ENCODE measurements around the gene GLT8D1. TPM values are rescaled to one million over a fixed set of nuclear protein-coding genes. Genes with fewer than 3 reads are reported as not detected.
"Not testable (repeated sequence)": the region's sequence is repeated elsewhere in the genome, so short reads cannot be mapped to it uniquely, and the experiment has no call there.

Gene GLT8D1
- polyA plus RNA-seq, 1 donor = 53.8 TPM

DNA sequence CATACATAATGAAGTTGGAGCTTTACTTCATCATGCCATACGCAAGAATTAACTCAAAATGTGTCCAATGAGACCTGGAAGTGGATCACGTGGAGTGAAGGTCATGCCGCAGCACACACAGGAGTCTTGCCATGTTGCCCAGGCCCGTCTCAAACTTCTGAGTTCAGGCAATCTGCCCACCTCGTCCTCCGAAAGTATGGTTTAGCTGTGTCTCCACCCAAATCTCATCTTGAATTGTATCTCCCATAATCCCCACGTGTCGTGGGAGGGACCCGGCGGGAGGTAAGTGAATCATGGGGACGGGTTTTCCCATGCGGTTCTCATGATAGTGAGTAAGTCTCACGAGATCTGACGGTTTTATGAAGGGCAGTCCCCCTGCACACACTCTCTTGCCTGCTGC lies 26.0 kb upstream of the GLT8D1 start:
- H3K27me3 ChIP-seq (ENCODE audit: control insufficient read depth, insufficient read depth, low read length) = no peaks in the 10 kb centered on the region
- peaks cover 42% of the 10 kb centered on the region for H3K36me3 ChIP-seq (ENCODE audit: control insufficient read depth, insufficient read depth, low read length)
- H3K4me3 ChIP-seq (ENCODE audit: low read length) = no peak overlapping the region
- no peak for DNase-seq
- no peak overlapping the region for H3K27ac ChIP-seq (ENCODE audit: low read length)
- H3K4me1 ChIP-seq (ENCODE audit: control insufficient read depth, insufficient read depth, low read length) = no peaks in the 10 kb centered on the region
- peaks cover 5% of the 10 kb centered on the region for H3K9me3 ChIP-seq (ENCODE audit: control insufficient read depth, low read depth, low read length)
- WGBS (ENCODE audit: insufficient coverage, low lambda C conversion rate) = no CpG with 5 or more reads among the region's 14 CpGs

DNA sequence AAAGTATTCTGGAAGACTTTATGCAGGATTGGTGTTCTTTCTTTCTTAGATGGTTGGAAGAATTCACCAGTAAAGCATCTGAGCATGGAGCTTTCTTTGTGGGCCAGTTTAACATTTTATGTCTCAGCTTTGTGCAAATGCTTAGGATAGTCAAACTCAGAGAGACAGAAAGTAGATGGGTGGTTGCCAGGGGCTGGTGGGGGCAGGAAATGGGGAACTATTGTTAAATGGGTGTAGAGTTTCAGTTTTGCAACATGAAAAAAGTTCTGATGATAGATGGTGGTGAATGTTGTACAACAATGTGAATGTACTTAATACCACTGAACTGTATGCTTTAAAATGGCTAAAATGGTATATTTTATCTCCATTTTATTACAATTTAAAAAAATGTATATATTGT lies 25.1 kb upstream of the GLT8D1 start:
- DNase-seq = no peak
- Histone ChIP-seq H3K4me1 (ENCODE audit: control insufficient read depth, insufficient read depth, low read length) (no peaks in the 10 kb centered on the region), H3K27me3 (ENCODE audit: control insufficient read depth, insufficient read depth, low read length) (no peaks in the 10 kb centered on the region), H3K9me3 (ENCODE audit: control insufficient read depth, low read depth, low read length) (peaks cover 5% of the 10 kb centered on the region), H3K36me3 (ENCODE audit: control insufficient read depth, insufficient read depth, low read length) (peaks cover 38% of the 10 kb centered on the region), H3K4me3 (ENCODE audit: low read length) (no peak overlapping the region), H3K27ac (ENCODE audit: low read length) (no peak overlapping the region)

DNA sequence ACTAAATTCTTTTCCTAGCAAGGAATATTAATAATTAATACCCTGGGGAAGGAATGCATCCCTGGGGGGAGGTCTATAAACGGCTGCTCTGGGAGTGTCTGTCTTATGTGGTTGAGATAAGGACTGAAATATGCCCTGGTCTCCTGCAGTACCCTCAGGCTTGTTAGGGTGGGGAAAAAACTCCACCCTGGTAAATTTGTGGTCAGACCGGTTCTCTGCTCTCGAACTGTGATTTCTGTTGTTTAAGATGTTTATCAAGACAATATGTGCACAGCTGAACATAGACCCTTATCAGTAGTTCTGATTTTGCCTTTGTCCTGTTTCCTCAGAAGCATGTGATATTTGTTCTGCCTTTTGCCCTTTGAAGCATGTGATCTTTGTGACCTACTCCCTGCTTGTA lies 23.2 kb upstream of the GLT8D1 start:
- not testable (repeated sequence) for H3K9me3 ChIP-seq (ENCODE audit: control insufficient read depth, low read depth, low read length); H3K4me1 ChIP-seq (ENCODE audit: control insufficient read depth, insufficient read depth, low read length); DNase-seq; H3K27ac ChIP-seq (ENCODE audit: low read length); H3K4me3 ChIP-seq (ENCODE audit: low read length); H3K27me3 ChIP-seq (ENCODE audit: control insufficient read depth, insufficient read depth, low read length)
- WGBS (ENCODE audit: insufficient coverage, low lambda C conversion rate) = no CpG with 5 or more reads among the region's 3 CpGs
- H3K36me3 ChIP-seq (ENCODE audit: control insufficient read depth, insufficient read depth, low read length) = peaks cover 27% of the 10 kb centered on the region

DNA sequence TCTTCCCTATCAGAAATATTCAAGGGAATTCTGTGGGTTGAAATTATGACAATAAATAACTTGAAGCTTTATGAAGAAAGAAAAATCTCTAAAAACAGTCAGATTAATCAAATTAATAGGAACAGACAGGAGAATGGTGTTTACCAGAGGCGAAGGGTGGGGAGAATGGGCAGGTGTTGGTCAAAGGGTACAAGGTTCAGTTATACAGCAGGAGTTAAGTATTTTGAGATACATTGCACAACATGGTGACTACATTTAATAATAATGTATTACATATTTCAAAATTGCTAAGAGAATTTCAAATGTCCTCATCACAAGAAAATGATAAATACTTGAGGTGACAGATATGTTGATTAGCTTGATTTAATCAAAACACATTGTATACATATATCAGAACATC lies 18.9 kb upstream of the GLT8D1 start:
- Histone ChIP-seq H3K27ac (ENCODE audit: low read length) (no peak overlapping the region), H3K4me3 (ENCODE audit: low read length) (no peak overlapping the region), H3K9me3 (ENCODE audit: control insufficient read depth, low read depth, low read length) (peaks cover 7% of the 10 kb centered on the region), H3K4me1 (ENCODE audit: control insufficient read depth, insufficient read depth, low read length) (no peaks in the 10 kb centered on the region), H3K27me3 (ENCODE audit: control insufficient read depth, insufficient read depth, low read length) (no peaks in the 10 kb centered on the region), H3K36me3 (ENCODE audit: control insufficient read depth, insufficient read depth, low read length) (peaks cover 8% of the 10 kb centered on the region)
- DNase-seq = peak; percentile 17 to 43
- 100% methylated on average over 1 of the region's 1 CpG for WGBS (ENCODE audit: insufficient coverage, low lambda C conversion rate)

DNA sequence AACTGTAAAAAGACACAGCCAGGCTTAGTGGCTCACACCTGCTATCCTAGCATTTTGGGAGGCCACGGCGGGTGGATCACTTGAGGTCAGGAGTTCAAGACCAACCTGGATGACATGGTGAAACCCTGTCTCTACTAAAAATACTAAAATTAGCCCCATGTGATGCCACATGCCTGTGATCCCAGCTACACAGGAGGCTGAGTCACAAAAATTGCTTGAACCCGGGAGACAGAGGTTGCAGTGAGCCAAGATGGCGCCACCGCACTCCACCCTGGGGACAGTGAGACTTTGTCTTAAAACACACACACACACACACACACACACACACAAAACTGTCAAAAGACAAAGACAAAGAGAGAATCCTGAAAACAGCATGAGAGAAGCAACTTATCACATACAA lies 18.3 kb upstream of the GLT8D1 start:
- WGBS (ENCODE audit: insufficient coverage, low lambda C conversion rate) = no CpG with 5 or more reads among the region's 5 CpGs

DNA sequence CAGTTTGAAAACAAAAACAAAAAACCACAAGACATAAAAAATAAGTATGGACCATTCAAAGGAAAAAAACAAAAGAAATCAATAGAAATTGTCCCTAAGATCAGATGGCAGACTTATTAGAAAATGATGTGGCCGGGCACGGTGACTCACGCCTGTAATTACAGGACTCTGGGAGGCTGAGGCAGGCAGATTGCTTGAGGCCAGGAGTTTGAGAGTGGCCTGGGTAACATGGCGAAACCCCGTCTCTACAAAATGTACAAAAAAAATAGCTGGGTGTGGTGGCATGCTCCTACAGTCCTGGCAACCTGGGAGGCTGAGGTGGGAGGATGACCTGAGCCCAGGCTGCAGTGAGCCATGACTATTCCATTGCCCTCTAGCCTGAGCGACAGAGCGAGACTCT lies 16.9 kb upstream of the GLT8D1 start:
- Histone ChIP-seq H3K4me3 (ENCODE audit: low read length) (no peak overlapping the region), H3K27ac (ENCODE audit: low read length) (no peak overlapping the region), H3K36me3 (ENCODE audit: control insufficient read depth, insufficient read depth, low read length) (peaks cover 14% of the 10 kb centered on the region), H3K9me3 (ENCODE audit: control insufficient read depth, low read depth, low read length) (peaks cover 7% of the 10 kb centered on the region), H3K4me1 (ENCODE audit: control insufficient read depth, insufficient read depth, low read length) (no peaks in the 10 kb centered on the region), H3K27me3 (ENCODE audit: control insufficient read depth, insufficient read depth, low read length) (no peaks in the 10 kb centered on the region)
- DNase-seq = no peak
- no CpG with 5 or more reads among the region's 7 CpGs for WGBS (ENCODE audit: insufficient coverage, low lambda C conversion rate)

More for the DNA sequence above, 18.3 kb upstream of the GLT8D1 start:
- peaks cover 7% of the 10 kb centered on the region for H3K9me3 ChIP-seq (ENCODE audit: control insufficient read depth, low read depth, low read length)
- H3K4me1 ChIP-seq (ENCODE audit: control insufficient read depth, insufficient read depth, low read length) = no peaks in the 10 kb centered on the region
- H3K27ac ChIP-seq (ENCODE audit: low read length) = no peak overlapping the region
- H3K36me3 ChIP-seq (ENCODE audit: control insufficient read depth, insufficient read depth, low read length) = peaks cover 11% of the 10 kb centered on the region
- no peak for DNase-seq
- H3K4me3 ChIP-seq (ENCODE audit: low read length) = no peak overlapping the region
- no peaks in the 10 kb centered on the region for H3K27me3 ChIP-seq (ENCODE audit: control insufficient read depth, insufficient read depth, low read length)

DNA sequence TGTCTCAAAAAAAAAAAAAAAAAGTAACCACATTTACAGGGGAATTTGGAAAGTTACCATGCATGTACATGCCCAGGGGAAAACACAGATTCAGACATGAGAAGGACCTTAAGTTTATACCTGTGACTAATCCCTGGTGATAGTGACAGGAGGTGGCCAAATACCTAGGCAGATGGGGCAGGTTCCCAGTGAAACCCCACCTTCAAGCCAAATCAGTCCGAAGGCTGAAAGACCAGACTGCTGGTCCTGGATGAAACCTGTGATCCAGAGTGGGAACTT lies 16.1 kb upstream of the GLT8D1 start:
- H3K27ac ChIP-seq (ENCODE audit: low read length) = no peak overlapping the region
- H3K4me1 ChIP-seq (ENCODE audit: control insufficient read depth, insufficient read depth, low read length) = no peaks in the 10 kb centered on the region
- no peak overlapping the region for H3K4me3 ChIP-seq (ENCODE audit: low read length)
- no peak for DNase-seq
- WGBS (ENCODE audit: insufficient coverage, low lambda C conversion rate) = no CpG with 5 or more reads among the region's 1 CpG
- peaks cover 7% of the 10 kb centered on the region for H3K9me3 ChIP-seq (ENCODE audit: control insufficient read depth, low read depth, low read length)
- no peaks in the 10 kb centered on the region for H3K27me3 ChIP-seq (ENCODE audit: control insufficient read depth, insufficient read depth, low read length)
- peaks cover 14% of the 10 kb centered on the region for H3K36me3 ChIP-seq (ENCODE audit: control insufficient read depth, insufficient read depth, low read length)

DNA sequence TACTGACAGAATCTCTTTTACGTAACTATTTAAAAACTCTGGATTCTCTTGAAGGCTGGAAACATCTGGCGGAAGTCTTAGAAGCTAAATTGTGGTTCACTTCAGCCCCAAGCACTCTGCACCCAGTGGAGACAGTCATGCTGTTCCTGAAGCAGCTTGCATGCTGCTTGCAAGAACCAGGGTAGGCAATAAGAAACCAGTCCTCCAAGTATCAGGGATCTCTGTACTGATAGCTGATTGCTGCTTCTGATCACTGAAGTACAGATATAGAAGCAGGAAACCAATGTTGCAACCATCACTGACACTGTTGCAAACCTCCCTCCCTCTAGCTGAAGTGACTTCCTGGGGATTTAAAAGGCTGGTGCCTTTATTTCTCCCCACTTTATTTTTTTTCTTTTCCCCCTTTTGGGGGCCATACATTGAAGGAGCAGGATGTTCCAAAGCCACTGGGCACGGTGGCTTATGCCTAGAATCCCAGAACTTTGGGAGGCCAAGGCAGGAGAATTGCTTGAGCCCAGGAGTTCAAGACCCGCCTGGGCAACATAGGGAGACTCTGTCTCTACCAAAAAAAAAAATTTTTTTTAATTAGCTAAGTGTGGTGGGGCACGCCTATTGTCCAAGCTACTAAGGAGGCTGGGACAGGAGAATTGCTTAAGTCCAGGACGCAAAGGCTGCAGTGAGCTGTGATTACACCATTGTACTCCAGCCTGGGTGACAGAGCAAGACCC lies 15.6 kb upstream of the GLT8D1 start:
- DNase-seq = no peak

DNA sequence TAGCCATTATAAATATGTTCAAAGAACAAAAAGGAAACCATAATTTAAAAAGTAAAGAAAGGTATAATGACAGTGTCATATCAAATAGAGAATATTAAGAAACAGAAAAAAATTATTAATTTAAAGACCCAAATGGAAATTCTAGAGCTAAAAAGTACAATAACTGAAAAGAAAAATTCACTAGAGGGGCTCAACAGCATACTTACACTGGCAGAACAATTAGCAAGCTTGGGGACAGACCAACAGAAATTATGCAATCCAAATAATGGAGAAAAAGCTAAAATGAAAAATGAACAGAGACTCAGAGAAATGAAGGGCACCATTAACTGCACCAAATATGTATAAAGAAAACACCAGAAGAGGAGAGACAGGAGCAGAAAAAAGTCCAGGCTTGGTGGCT lies 14.0 kb upstream of the GLT8D1 start:
- no peak for DNase-seq
- no peak overlapping the region for H3K4me3 ChIP-seq (ENCODE audit: low read length)
- peaks cover 14% of the 10 kb centered on the region for H3K36me3 ChIP-seq (ENCODE audit: control insufficient read depth, insufficient read depth, low read length)
- peaks cover 7% of the 10 kb centered on the region for H3K9me3 ChIP-seq (ENCODE audit: control insufficient read depth, low read depth, low read length)
- H3K27ac ChIP-seq (ENCODE audit: low read length) = no peak overlapping the region
- H3K27me3 ChIP-seq (ENCODE audit: control insufficient read depth, insufficient read depth, low read length) = no peaks in the 10 kb centered on the region
- peaks cover 3% of the 10 kb centered on the region for H3K4me1 ChIP-seq (ENCODE audit: control insufficient read depth, insufficient read depth, low read length)

More for the DNA sequence above, 15.6 kb upstream of the GLT8D1 start:
- Histone ChIP-seq H3K36me3 (ENCODE audit: control insufficient read depth, insufficient read depth, low read length) (peaks cover 14% of the 10 kb centered on the region), H3K27ac (ENCODE audit: low read length) (no peak overlapping the region), H3K4me3 (ENCODE audit: low read length) (no peak overlapping the region), H3K4me1 (ENCODE audit: control insufficient read depth, insufficient read depth, low read length) (no peaks in the 10 kb centered on the region), H3K27me3 (ENCODE audit: control insufficient read depth, insufficient read depth, low read length) (no peaks in the 10 kb centered on the region), H3K9me3 (ENCODE audit: control insufficient read depth, low read depth, low read length) (peaks cover 7% of the 10 kb centered on the region)
- WGBS (ENCODE audit: insufficient coverage, low lambda C conversion rate) = no CpG with 5 or more reads among the region's 6 CpGs

DNA sequence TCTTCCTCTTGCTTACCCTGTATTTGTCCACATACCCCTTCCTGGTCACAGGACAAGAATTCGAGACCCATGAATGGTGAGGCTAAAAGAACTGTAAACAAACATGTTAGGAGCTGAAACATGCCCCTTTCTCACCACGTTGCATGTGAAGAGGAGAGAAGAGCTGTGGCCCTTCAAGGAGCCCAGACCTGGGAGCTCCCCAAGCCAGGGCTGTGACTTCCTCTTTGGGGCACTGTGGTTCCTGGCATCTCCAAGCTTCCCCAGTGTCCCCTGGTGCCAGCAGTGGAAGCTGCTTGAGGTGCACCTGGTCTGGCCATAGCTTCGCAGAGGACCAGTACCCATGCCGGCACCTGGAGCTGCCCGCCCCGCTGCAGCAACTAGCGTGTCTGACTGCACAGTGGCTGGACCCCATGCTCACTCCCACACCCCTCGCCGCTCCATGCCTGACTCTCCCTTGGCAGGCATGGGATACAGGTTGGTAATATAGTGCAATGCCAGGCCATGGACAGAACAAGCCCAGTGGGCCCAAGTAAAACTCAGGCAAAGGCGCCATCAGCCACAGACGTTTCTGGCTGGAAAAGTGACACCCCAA lies 10.2 kb upstream of the GLT8D1 start:
- Histone ChIP-seq H3K27ac (ENCODE audit: low read length) (no peak overlapping the region), H3K27me3 (ENCODE audit: control insufficient read depth, insufficient read depth, low read length) (no peaks in the 10 kb centered on the region), H3K9me3 (ENCODE audit: control insufficient read depth, low read depth, low read length) (peaks cover 7% of the 10 kb centered on the region), H3K4me3 (ENCODE audit: low read length) (no peak overlapping the region), H3K4me1 (ENCODE audit: control insufficient read depth, insufficient read depth, low read length) (peaks cover 3% of the 10 kb centered on the region), H3K36me3 (ENCODE audit: control insufficient read depth, insufficient read depth, low read length) (peaks cover 15% of the 10 kb centered on the region)
- WGBS (ENCODE audit: insufficient coverage, low lambda C conversion rate) = no CpG with 5 or more reads among the region's 11 CpGs
- no peak for DNase-seq

Data from large intestine (tissue), 3 donors.